Liver (tissue), 9 donors: Measurements from ENCODE around the gene GRAMD2A. TPM values are rescaled to one million over a fixed set of nuclear protein-coding genes. Genes with fewer than 3 reads are reported as not detected.

Experiments
- DNase-seq: peaks from one replicate; pipeline ENCODE4 v3.0.0-alpha.2; 2017; ENCODE audit warnings: low spot score
- H3K27ac ChIP-seq, 2 donors: one replicate each; pipeline ENCODE4 v1.7.0; 2013; ENCODE audit warnings: inconsistent platforms in 2 of 2, low read length in 2 of 2, control low read depth in 1 of 2, low read depth in 1 of 2, mild to moderate bottlenecking in 1 of 2
- H3K27me3 ChIP-seq, 4 donors: one replicate each; pipeline versions ENCODE4 v1.6.1 to v1.7.0; 2013; ENCODE audit warnings: low read length in 3 of 4, inconsistent platforms in 1 of 4, mild to moderate bottlenecking in 1 of 4, moderate library complexity in 1 of 4; ENCODE audit not compliant: control insufficient read depth in 4 of 4, insufficient read depth in 4 of 4
- H3K36me3 ChIP-seq, 4 donors: one replicate each; pipeline versions ENCODE4 v1.6.1 to v1.7.0; 2013; ENCODE audit warnings: low read length in 3 of 4, mild to moderate bottlenecking in 3 of 4, low read depth in 1 of 4, moderate library complexity in 1 of 4; ENCODE audit not compliant: control insufficient read depth in 4 of 4, insufficient read depth in 3 of 4
- H3K4me1 ChIP-seq, 4 donors: one replicate each; pipeline versions ENCODE4 v1.6.1 to v1.7.0; 2013; ENCODE audit warnings: low read length in 3 of 4, mild to moderate bottlenecking in 3 of 4, moderate library complexity in 1 of 4; ENCODE audit not compliant: control insufficient read depth in 4 of 4, insufficient read depth in 4 of 4
- H3K4me3 ChIP-seq, 3 donors: one replicate each; pipeline versions ENCODE4 v1.6.1 to v1.7.0; 2013; ENCODE audit warnings: low read length in 3 of 3, control low read depth in 1 of 3, low read depth in 1 of 3, mild to moderate bottlenecking in 1 of 3
- H3K9ac ChIP-seq, 2 donors: one replicate each; pipeline ENCODE4 v1.7.0; 2013; ENCODE audit warnings: low read length in 2 of 2, mild to moderate bottlenecking in 2 of 2, moderate library complexity in 2 of 2, control low read depth in 1 of 2, low read depth in 1 of 2
- H3K9me3 ChIP-seq, 4 donors: one replicate each; pipeline versions ENCODE4 v1.6.1 to v1.7.0; 2013; ENCODE audit warnings: low read length in 3 of 4; ENCODE audit not compliant: control insufficient read depth in 4 of 4
- CTCF ChIP-seq: fragments of 150-350 bp; IDR thresholded peaks from 2 replicates; pipeline ENCODE4 v1.5.1; 2017; ENCODE audit warnings: improper control_type of control experiment, low read depth, low read length; ENCODE audit not compliant: missing input control
- EGR1 ChIP-seq, 2 donors: IDR thresholded peaks; 2 replicates each; pipeline ENCODE4 v1.6.1; 2016 to 2018; ENCODE audit warnings: antibody characterized with exemption in 2 of 2, low read depth in 2 of 2
- FOXA2 ChIP-seq: IDR thresholded peaks from 2 replicates; pipeline ENCODE4 v1.6.1; 2016; ENCODE audit warnings: antibody characterized with exemption
- GABPA ChIP-seq, 2 donors: IDR thresholded peaks in 1 of 2; conservative IDR thresholded peaks in 1 of 2; 2 replicates each; pipeline ENCODE4 v1.6.1; 2016; ENCODE audit warnings: antibody characterized with exemption in 2 of 2, mild to moderate bottlenecking in 1 of 2, moderate library complexity in 1 of 2
- HNF4A ChIP-seq, 2 donors: conservative IDR thresholded peaks; 2 replicates each; pipeline ENCODE4 v1.6.1; 2016; ENCODE audit warnings: antibody characterized with exemption in 2 of 2, mild to moderate bottlenecking in 2 of 2
- HNF4G ChIP-seq: IDR thresholded peaks from 2 replicates; pipeline ENCODE4 v1.6.1; 2016; ENCODE audit warnings: antibody characterized with exemption
- JUND ChIP-seq, 2 donors: IDR thresholded peaks; 2 replicates each; pipeline ENCODE4 v1.6.1; 2016; ENCODE audit warnings: antibody characterized with exemption in 2 of 2
- MAX ChIP-seq: IDR thresholded peaks from 2 replicates; pipeline ENCODE4 v1.6.1; 2016; ENCODE audit warnings: antibody characterized with exemption
- NR2F2 ChIP-seq: IDR thresholded peaks from 2 replicates; pipeline ENCODE4 v1.6.1; 2016; ENCODE audit warnings: antibody characterized with exemption
- RAD21 ChIP-seq, 2 donors: IDR thresholded peaks; 2 replicates each; pipeline ENCODE4 v1.6.1; 2016; ENCODE audit warnings: antibody characterized with exemption in 2 of 2, mild to moderate bottlenecking in 2 of 2
- RXRA ChIP-seq, 2 donors: IDR thresholded peaks; 2 replicates each; pipeline ENCODE4 v1.6.1; 2017 to 2018; ENCODE audit warnings: antibody characterized with exemption in 2 of 2, mild to moderate bottlenecking in 1 of 2
- SP1 ChIP-seq: IDR thresholded peaks from 2 replicates; pipeline ENCODE4 v1.6.1; 2018; ENCODE audit warnings: antibody characterized with exemption, mild to moderate bottlenecking
- TAF1 ChIP-seq: conservative IDR thresholded peaks from 2 replicates; pipeline ENCODE4 v1.6.1; 2016; ENCODE audit warnings: antibody characterized with exemption, mild to moderate bottlenecking
- YY1 ChIP-seq: IDR thresholded peaks from 2 replicates; pipeline ENCODE4 v1.6.1; 2016; ENCODE audit warnings: antibody characterized with exemption, mild to moderate bottlenecking
- ZBTB33 ChIP-seq: IDR thresholded peaks from 2 replicates; pipeline ENCODE4 v1.6.1; 2016; ENCODE audit warnings: antibody characterized with exemption
- WGBS: extraction: QIAGEN DNeasy Blood & Tissue Kit; methylation state at CpG from one replicate; pipeline ENCODE4 v1.1.7; 2013; 5-methylcytosine and 5-hydroxymethylcytosine counted together
- polyA plus RNA-seq, 2 donors: library from polyadenylated mRNA; stranded (reverse) in 1 of 2; unstranded in 1 of 2; fragments of 200-250 nt in 1 of 2; fragments of >200 nt in 1 of 2; fragmentation: Nextera tagmentation in 1 of 2; extraction: Ambion mirVana in 1 of 2; gene quantifications; one replicate each; pipeline versions ENCODE4 v1.2.1 to v1.2.3, GENCODE V29; 2013 to 2015
- total RNA-seq, 2 donors: library from RNA; depleted of rRNA; stranded (reverse); fragments of >200 nt; gene quantifications; one replicate each; pipeline ENCODE4 v1.2.3, GENCODE V29; 2014
- donor health status: healthy.
- donor health status: healthy.
- donor health status: healthy.
- donor health status: healthy.
- donor health status: healthy.

GRAMD2A gene
- total and polyA plus RNA-seq, 4 donors: not detected

GRCh38 chr15:72207558-72208085, 10.0 kb upstream of the GRAMD2A start:
- no peak overlapping the region for H3K9ac ChIP-seq
- peaks cover 0 to 28% (median 9%) of the 10 kb centered on the region in 4 donors for H3K36me3 ChIP-seq
- no peak overlapping the region for H3K27ac ChIP-seq
- H3K4me3 ChIP-seq: no peak overlapping the region
- H3K4me1 ChIP-seq: peaks cover 0 to 10% (median 1%) of the 10 kb centered on the region in 4 donors
- no peaks in the 10 kb centered on the region for H3K9me3 ChIP-seq
- H3K27me3 ChIP-seq: no peaks in the 10 kb centered on the region
- no peak for DNase-seq
- TF ChIP-seq NR2F2: no peak
- no peak for TF ChIP-seq TAF1
- no peak for TF ChIP-seq CTCF
- no peak for TF ChIP-seq FOXA2
- no peak for TF ChIP-seq EGR1 (IDR thresholded peaks at IDR 0.05; ENCODE audit: low read depth in 2 of 2)
- no peak for TF ChIP-seq HNF4G
- no peak for TF ChIP-seq YY1
- no peak for TF ChIP-seq MAX
- no peak for TF ChIP-seq RXRA (IDR thresholded peaks at IDR 0.05)
- no peak for TF ChIP-seq HNF4A (conservative IDR thresholded peaks at IDR 0.05)
- no peak for TF ChIP-seq RAD21 (IDR thresholded peaks at IDR 0.05)
- no peak for TF ChIP-seq ZBTB33
- TF ChIP-seq GABPA (IDR thresholded peaks at IDR 0.05 in 1 of 2, conservative IDR thresholded peaks at IDR 0.05 in 1 of 2): no peak

GRCh38 chr15:72206677-72207000, 9.1 kb upstream of the GRAMD2A start:
- no peak overlapping the region for H3K9ac ChIP-seq
- DNase-seq: no peak
- TF ChIP-seq RXRA (IDR thresholded peaks at IDR 0.05) (no peak), SP1 (no peak), YY1 (no peak), HNF4G (no peak), ZBTB33 (no peak), JUND (IDR thresholded peaks at IDR 0.05) (no peak), FOXA2 (no peak), HNF4A (conservative IDR thresholded peaks at IDR 0.05) (no peak)
- no peaks in the 10 kb centered on the region for H3K27me3 ChIP-seq
- H3K4me1 ChIP-seq: peaks cover 0 to 10% (median 1%) of the 10 kb centered on the region in 4 donors
- no peak overlapping the region for H3K27ac ChIP-seq
- no peaks in the 10 kb centered on the region for H3K9me3 ChIP-seq
- 94% methylated on average over 5 of the region's 5 CpGs for WGBS
- peaks cover 0 to 30% (median 9%) of the 10 kb centered on the region in 4 donors for H3K36me3 ChIP-seq
- no peak overlapping the region for H3K4me3 ChIP-seq
